Glomerular visceral epithelial cell (primary cell): Measurements from ENCODE around the gene EBF4.

Experiments
- DNase-seq: peaks from one replicate; pipeline ENCODE4 v3.0.0-alpha.2; 2016; ENCODE audit errors: extremely low spot score

The EBF4 gene

GRCh38 chr20:2692036-2692885 lies at the start of gene EBF4:
Gene EBF4, plus strand, starts transcription at chr20:2692780. Its CDS starts 866 bp downstream, at chr20:2693646.
- DNase-seq = peak; percentile 15

GRCh38 chr20:2643708-2644107 lies 48.9 kb upstream of the EBF4 start:
- no peak for DNase-seq

- peak; percentile 96 for DNase-seq
Measured at GRCh38 chr20:2651772-2652723, 40.5 kb upstream of the EBF4 start, which contains the start of gene NOP56. Gene NOP56, plus strand, starts transcription at chr20:2652632. Its CDS starts 29 bp downstream, at chr20:2652661.

- DNase-seq = no peak
Measured at GRCh38 chr20:2652724-2653555, 39.6 kb upstream of the EBF4 start.

GRCh38 chr20:2653556-2654383 lies 38.8 kb upstream of the EBF4 start:
- DNase-seq = no peak

- no peak for DNase-seq
Measured at GRCh38 chr20:2654384-2654822, 38.2 kb upstream of the EBF4 start.

GRCh38 chr20:2654831-2655230 lies 37.7 kb upstream of the EBF4 start:
- no peak for DNase-seq

GRCh38 chr20:2655331-2656116 lies 37.1 kb upstream of the EBF4 start:
- no peak for DNase-seq

GRCh38 chr20:2656471-2657117 lies 36.0 kb upstream of the EBF4 start:
- DNase-seq = no peak

- no peak for DNase-seq
Measured at GRCh38 chr20:2657241-2657640, 35.3 kb upstream of the EBF4 start.

- no peak for DNase-seq
Measured at GRCh38 chr20:2657674-2658073, 34.9 kb upstream of the EBF4 start.

GRCh38 chr20:2658414-2659354 lies 33.9 kb upstream of the EBF4 start:
- DNase-seq = peak; percentile 30

GRCh38 chr20:2659547-2659946 lies 33.0 kb upstream of the EBF4 start:
- no peak for DNase-seq

GRCh38 chr20:2663364-2663886 lies 29.2 kb upstream of the EBF4 start:
- DNase-seq = no peak

- peak; percentile 93 for DNase-seq
Measured at GRCh38 chr20:2663887-2664719, 28.5 kb upstream of the EBF4 start, which contains the start of gene IDH3B. Gene IDH3B, minus strand, starts transcription at chr20:2664216. Its CDS starts 28 bp downstream, at chr20:2664188.

GRCh38 chr20:2671977-2672376 lies 20.6 kb upstream of the EBF4 start:
- no peak for DNase-seq

- no peak for DNase-seq
Measured at GRCh38 chr20:2672446-2672845, 20.1 kb upstream of the EBF4 start.
